Dendritic cell treated with granulocyte-macrophage colony-stimulating factor and Interleukin-4, amounts not matched to agents 40 ng/mL and 50 ng/mL, for 4 days (primary cell): ENCODE results near the gene XPNPEP2.
"Not testable (repeated sequence)": the region's sequence is repeated elsewhere in the genome, so short reads cannot be mapped to it uniquely, and the experiment has no call there.

Experiments
- H3K27ac Mint-ChIP-seq: one replicate; pipeline ENCODE4 v1.8.0; 2022; ENCODE audit warnings: mild to moderate bottlenecking, mixed read lengths
- H3K27me3 Mint-ChIP-seq: one replicate; pipeline ENCODE4 v1.8.0; 2022; ENCODE audit warnings: mild to moderate bottlenecking, mixed read lengths
- H3K36me3 Mint-ChIP-seq: one replicate; pipeline ENCODE4 v1.8.0; 2022; ENCODE audit warnings: low read depth, mixed read lengths
- H3K4me1 Mint-ChIP-seq: one replicate; pipeline ENCODE4 v1.8.0; 2022; ENCODE audit warnings: low read depth, mixed read lengths
- H3K4me3 Mint-ChIP-seq: one replicate; pipeline ENCODE4 v1.8.0; 2022; ENCODE audit warnings: mild to moderate bottlenecking, moderate library complexity, mixed read lengths
- H3K9me3 Mint-ChIP-seq: one replicate; pipeline ENCODE4 v1.8.0; 2022; ENCODE audit warnings: mixed read lengths
- intact Hi-C: fragments of 100-400 bp; cut with micrococcal nuclease; formaldehyde crosslinking; loops from one replicate; pipeline ENCODE4 v1.15.0; 2022

XPNPEP2 gene

DNA sequence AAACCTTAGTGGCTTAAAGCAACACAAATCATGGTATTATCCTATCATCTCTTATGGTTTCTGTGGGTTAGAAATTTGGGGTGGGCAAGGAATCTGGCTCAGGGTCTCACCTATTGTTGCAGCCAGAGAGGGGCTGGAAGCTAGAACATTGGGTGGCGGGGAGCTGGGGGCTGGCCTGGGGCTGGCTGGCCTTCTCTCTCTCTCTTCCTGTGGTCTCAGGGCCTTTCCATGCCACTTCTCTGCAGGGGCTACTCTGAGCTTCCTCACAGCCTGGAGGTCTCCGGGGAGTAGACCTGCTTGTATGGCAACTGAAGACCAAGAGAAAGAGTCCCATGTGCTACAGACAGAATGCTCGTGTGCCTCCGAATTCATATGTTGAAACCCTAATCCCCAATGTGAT, 10.7 kb upstream of the XPNPEP2 start:
- Mint-ChIP-seq H3K36me3 (no peaks in the 10 kb centered on the region), H3K4me1 (peaks cover 46% of the 10 kb centered on the region), H3K9me3 (peaks cover 14% of the 10 kb centered on the region), H3K4me3 (no peak overlapping the region), H3K27ac (no peak overlapping the region), H3K27me3 (peaks cover 2% of the 10 kb centered on the region)
- intact Hi-C loops, result loop anchor here (10.0 kb wide), 1 partner anchor 83 kb away; no protein-coding TSS in a partner anchor

GRCh38 chrX:129731228-129731627, 7.6 kb upstream of the XPNPEP2 start:
- Mint-ChIP-seq H3K36me3 (no peaks in the 10 kb centered on the region), H3K4me3 (no peak overlapping the region), H3K27me3 (peaks cover 2% of the 10 kb centered on the region), H3K4me1 (peaks cover 50% of the 10 kb centered on the region), H3K9me3 (peaks cover 14% of the 10 kb centered on the region), H3K27ac (peak overlapping the region; percentile 85)
- intact Hi-C loops, result loop anchor here (10.0 kb wide), 2 partner anchors 54 to 84 kb away; no protein-coding TSS in a partner anchor

DNA sequence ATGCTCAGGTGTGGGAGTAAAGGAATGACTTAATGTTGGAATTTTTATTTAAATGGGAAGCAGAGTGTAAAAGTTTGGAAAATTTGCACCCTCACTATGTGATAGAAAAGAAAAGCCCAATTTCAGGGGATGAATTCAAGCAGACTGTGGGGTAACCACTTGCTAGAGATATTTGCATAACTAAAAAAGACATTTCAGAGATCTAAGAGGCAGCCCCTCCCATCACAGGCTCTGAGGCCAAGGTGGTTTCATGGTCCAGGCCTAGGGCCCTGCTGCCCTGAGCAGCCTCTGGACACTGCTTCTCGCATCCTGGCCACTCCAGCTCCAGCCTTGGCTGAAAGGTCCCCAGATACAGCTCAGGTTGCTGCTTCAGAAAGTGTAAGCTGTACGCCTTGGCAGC, 5.9 kb upstream of the XPNPEP2 start:
- Mint-ChIP-seq H3K27me3 (peaks cover 2% of the 10 kb centered on the region), H3K36me3 (no peaks in the 10 kb centered on the region), H3K4me1 (peaks cover 41% of the 10 kb centered on the region), H3K27ac (no peak overlapping the region), H3K9me3 (peaks cover 14% of the 10 kb centered on the region), H3K4me3 (no peak overlapping the region)
- intact Hi-C loops, result loop anchor here (10.0 kb wide), 2 partner anchors 52 to 82 kb away; no protein-coding TSS in a partner anchor

GRCh38 chrX:129733335-129733734, 5.4 kb upstream of the XPNPEP2 start:
- intact Hi-C loops, result loop anchor here (10.0 kb wide), 2 partner anchors 51 to 81 kb away; no protein-coding TSS in a partner anchor
- H3K4me3 Mint-ChIP-seq, result no peak overlapping the region
- no peak overlapping the region for H3K27ac Mint-ChIP-seq
- H3K27me3 Mint-ChIP-seq, result peaks cover 2% of the 10 kb centered on the region
- H3K4me1 Mint-ChIP-seq, result peaks cover 43% of the 10 kb centered on the region
- no peaks in the 10 kb centered on the region for H3K36me3 Mint-ChIP-seq
- peaks cover 14% of the 10 kb centered on the region for H3K9me3 Mint-ChIP-seq

GRCh38 chrX:129736491-129736890, 2.3 kb upstream of the XPNPEP2 start:
- intact Hi-C loops, result loop anchor here (10.0 kb wide), 2 partner anchors 48 to 78 kb away; no protein-coding TSS in a partner anchor
- no peak overlapping the region for H3K4me3 Mint-ChIP-seq
- H3K27me3 Mint-ChIP-seq, result peaks cover under 1% of the 10 kb centered on the region
- H3K36me3 Mint-ChIP-seq, result no peaks in the 10 kb centered on the region
- H3K4me1 Mint-ChIP-seq, result peaks cover 49% of the 10 kb centered on the region
- H3K27ac Mint-ChIP-seq, result peak overlapping the region; percentile 88
- H3K9me3 Mint-ChIP-seq, result peaks cover 3% of the 10 kb centered on the region

GRCh38 chrX:129737916-129738315, 863 bp upstream of the XPNPEP2 start:
- peak overlapping the region; percentile 88 for H3K27ac Mint-ChIP-seq
- no peaks in the 10 kb centered on the region for H3K27me3 Mint-ChIP-seq
- intact Hi-C loops, result loop anchor here (10.0 kb wide), 2 partner anchors 47 to 77 kb away; no protein-coding TSS in a partner anchor
- H3K9me3 Mint-ChIP-seq, result no peaks in the 10 kb centered on the region
- no peaks in the 10 kb centered on the region for H3K36me3 Mint-ChIP-seq
- H3K4me3 Mint-ChIP-seq, result no peak overlapping the region
- H3K4me1 Mint-ChIP-seq, result peaks cover 44% of the 10 kb centered on the region

DNA sequence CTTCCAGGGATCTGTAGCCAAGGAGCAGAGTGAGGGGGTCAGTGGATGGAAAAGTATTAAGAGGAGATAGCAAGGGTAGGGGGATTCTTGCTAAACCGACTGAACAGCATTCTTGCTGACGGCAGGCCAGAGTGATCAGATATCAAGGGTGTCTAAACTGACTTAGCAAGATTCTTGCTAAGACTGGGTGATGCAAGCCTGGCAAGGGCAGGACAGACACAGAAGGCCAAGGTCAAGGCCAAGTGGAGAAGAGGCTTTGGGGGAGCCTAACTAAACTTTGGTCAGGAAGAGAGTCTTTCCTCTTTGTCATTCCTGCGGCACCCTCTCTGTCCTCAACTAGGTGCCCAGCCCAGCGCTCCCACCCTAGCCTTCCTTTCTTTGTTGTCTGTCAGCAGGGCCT, 799 bp downstream of the XPNPEP2 start:
- intact Hi-C loops, result loop anchor here (10.0 kb wide), 2 partner anchors 45 to 75 kb away; no protein-coding TSS in a partner anchor
- no peaks in the 10 kb centered on the region for H3K9me3 Mint-ChIP-seq
- H3K4me3 Mint-ChIP-seq, result no peak overlapping the region
- peaks cover 54% of the 10 kb centered on the region for H3K4me1 Mint-ChIP-seq
- no peaks in the 10 kb centered on the region for H3K36me3 Mint-ChIP-seq
- peak overlapping the region; percentile 88 for H3K27ac Mint-ChIP-seq
- H3K27me3 Mint-ChIP-seq, result no peaks in the 10 kb centered on the region

GRCh38 chrX:129741880-129742758, 3.3 kb downstream of the XPNPEP2 start:
- no peak overlapping the region for H3K4me3 Mint-ChIP-seq
- H3K9me3 Mint-ChIP-seq, result no peaks in the 10 kb centered on the region
- H3K4me1 Mint-ChIP-seq, result peaks cover 63% of the 10 kb centered on the region
- H3K27me3 Mint-ChIP-seq, result no peaks in the 10 kb centered on the region
- H3K36me3 Mint-ChIP-seq, result no peaks in the 10 kb centered on the region
- peak overlapping the region; percentile 78 for H3K27ac Mint-ChIP-seq
- intact Hi-C loops, result no loop called here

- intact Hi-C loops, H3K27me3 Mint-ChIP-seq, H3K36me3 Mint-ChIP-seq, H3K4me3 Mint-ChIP-seq, H3K9me3 Mint-ChIP-seq: not testable (repeated sequence)
- Mint-ChIP-seq H3K27ac (peak overlapping the region; percentile 78), H3K4me1 (peaks cover 67% of the 10 kb centered on the region)
Measured at GRCh38 chrX:129742759-129743152, 4.0 kb downstream of the XPNPEP2 start.

- no peak overlapping the region for H3K27ac Mint-ChIP-seq
- H3K36me3 Mint-ChIP-seq, result no peaks in the 10 kb centered on the region
- intact Hi-C loops, result no loop called here
- no peak overlapping the region for H3K4me3 Mint-ChIP-seq
- H3K27me3 Mint-ChIP-seq, result no peaks in the 10 kb centered on the region
- H3K4me1 Mint-ChIP-seq, result peaks cover 68% of the 10 kb centered on the region
- no peaks in the 10 kb centered on the region for H3K9me3 Mint-ChIP-seq
Measured at GRCh38 chrX:129743821-129744220, 5.0 kb downstream of the XPNPEP2 start.

DNA sequence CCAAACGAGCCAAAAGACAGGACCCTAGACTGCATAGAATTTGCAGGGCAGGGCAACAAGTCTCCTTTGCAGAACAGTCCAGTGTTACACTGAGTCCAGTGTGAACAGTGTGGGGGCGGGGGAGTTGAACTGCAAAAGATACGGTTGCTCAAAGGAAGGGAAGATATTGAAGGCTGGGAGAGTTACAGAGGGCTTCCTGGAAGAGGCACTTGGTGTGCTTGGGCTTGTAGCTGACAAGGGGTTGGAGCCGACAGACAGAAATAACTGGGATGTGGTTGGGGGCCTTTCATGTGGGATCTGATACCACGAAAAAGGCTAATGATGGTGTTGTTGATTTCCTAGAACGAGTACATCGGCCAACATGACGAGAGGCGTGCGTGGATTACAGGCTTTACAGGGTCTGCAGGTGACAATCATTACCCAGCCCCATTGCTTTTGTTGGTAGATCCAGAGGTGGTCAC, 6.1 kb downstream of the XPNPEP2 start:
- no peaks in the 10 kb centered on the region for H3K27me3 Mint-ChIP-seq
- H3K27ac Mint-ChIP-seq, result peak overlapping the region; percentile 71
- H3K36me3 Mint-ChIP-seq, result no peaks in the 10 kb centered on the region
- H3K9me3 Mint-ChIP-seq, result no peaks in the 10 kb centered on the region
- intact Hi-C loops, result no loop called here
- H3K4me3 Mint-ChIP-seq, result no peak overlapping the region
- peaks cover 61% of the 10 kb centered on the region for H3K4me1 Mint-ChIP-seq

DNA sequence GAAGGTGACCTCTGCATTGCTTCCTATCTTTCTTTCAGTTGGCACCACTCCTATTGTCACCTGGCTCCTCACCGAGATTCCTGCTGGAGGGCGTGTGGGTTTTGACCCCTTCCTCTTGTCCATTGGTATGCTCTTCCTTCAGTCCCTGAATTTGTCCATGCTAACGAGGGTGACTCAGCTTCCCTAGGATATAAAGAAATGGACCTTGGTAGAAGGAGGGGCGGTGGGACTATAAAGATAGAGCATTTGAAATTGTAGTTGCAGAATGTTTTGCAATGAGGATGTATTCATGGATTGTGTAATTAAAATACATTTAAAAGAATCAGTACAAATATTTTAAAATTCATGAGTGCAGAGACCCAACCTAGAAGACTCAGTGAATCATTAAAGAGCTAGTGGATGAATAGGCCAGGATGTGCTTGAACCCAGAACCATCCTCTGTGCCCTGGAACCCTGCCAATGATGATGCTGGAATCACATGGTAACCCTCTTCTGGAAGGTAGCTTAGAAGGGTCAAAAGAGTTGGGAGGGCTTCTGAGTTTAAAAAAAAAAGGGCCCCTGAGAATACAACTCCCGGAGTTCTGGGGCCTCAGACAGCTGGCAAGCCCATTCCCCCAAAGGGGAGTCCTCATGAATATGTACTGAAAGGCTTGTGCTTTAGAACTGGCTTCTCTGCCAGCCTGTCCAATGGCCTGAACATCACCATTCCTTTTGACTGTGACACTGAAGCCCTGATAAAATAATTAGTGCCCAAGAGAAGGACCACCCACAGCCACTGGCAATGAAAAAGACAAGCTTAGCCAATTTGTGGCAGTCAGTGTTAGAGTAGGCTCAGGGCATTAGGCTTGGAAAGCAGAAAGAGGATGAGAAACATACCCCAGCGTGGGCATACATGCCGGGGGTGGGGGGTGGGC, 8.0 kb downstream of the XPNPEP2 start:
- peaks cover 76% of the 10 kb centered on the region for H3K4me1 Mint-ChIP-seq
- no peak overlapping the region for H3K4me3 Mint-ChIP-seq
- no peaks in the 10 kb centered on the region for H3K36me3 Mint-ChIP-seq
- intact Hi-C loops, result no loop called here
- no peaks in the 10 kb centered on the region for H3K9me3 Mint-ChIP-seq
- no peak overlapping the region for H3K27ac Mint-ChIP-seq
- H3K27me3 Mint-ChIP-seq, result no peaks in the 10 kb centered on the region

DNA sequence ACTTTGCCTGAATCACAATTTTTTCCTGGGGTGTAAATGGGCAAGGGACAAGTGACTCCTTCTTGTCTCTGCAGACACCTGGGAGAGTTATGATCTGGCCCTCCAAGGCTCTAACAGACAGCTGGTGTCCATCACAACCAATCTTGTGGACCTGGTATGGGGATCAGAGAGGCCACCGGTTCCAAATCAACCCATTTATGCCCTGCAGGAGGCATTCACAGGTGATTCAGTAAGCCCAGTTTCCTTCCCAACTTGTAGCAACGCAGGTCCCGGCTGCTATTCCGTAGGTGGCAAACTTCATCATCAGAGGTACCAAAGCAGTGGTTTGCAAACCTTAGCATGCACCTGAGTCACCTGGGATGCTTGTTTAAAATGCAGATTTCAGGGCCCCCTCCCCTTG, 8.8 kb downstream of the XPNPEP2 start:
- Mint-ChIP-seq H3K4me1 (peaks cover 77% of the 10 kb centered on the region), H3K27ac (no peak overlapping the region), H3K4me3 (no peak overlapping the region), H3K27me3 (no peaks in the 10 kb centered on the region), H3K36me3 (no peaks in the 10 kb centered on the region), H3K9me3 (no peaks in the 10 kb centered on the region)
- intact Hi-C loops, result no loop called here
